ENCODE results near the gene ZNF780B.

ZNF780B gene

GRCh38 chr19:39995794-39996193 lies 60.2 kb downstream of the ZNF780B start:
- Histone ChIP-seq H3K9me3 (ENCODE audit: insufficient read depth, low read length) (peaks cover 17% of the 10 kb centered on the region; the same call in 1 of the 2 replicates), H3K4me3 (ENCODE audit: insufficient read length, low read depth) (peak overlapping the region; percentile 96), H3K36me3 (ENCODE audit: insufficient read depth, insufficient read length, low read length) (peaks cover 7% of the 10 kb centered on the region), H3K9ac (ENCODE audit: insufficient read length, low read depth) (no peak overlapping the region), H3K27me3 (ENCODE audit: insufficient read depth, insufficient read length) (no peaks in the 10 kb centered on the region), H3K4me1 (ENCODE audit: insufficient read depth, insufficient read length) (no peaks in the 10 kb centered on the region)
- no peak for DNase-seq (ENCODE audit: low read depth, low spot score)
- no peak for TF ChIP-seq ZNF274 (IDR thresholded peaks at IDR 0.05; ENCODE audit: low read depth, low read length)
- no peak for TF ChIP-seq SUZ12 (IDR thresholded peaks at IDR 0.05; ENCODE audit: extremely low read depth, insufficient read depth, insufficient read length)
- no peak for TF ChIP-seq YY1 (IDR thresholded peaks at IDR 0.05; ENCODE audit: insufficient read depth, insufficient read length)

DNA sequence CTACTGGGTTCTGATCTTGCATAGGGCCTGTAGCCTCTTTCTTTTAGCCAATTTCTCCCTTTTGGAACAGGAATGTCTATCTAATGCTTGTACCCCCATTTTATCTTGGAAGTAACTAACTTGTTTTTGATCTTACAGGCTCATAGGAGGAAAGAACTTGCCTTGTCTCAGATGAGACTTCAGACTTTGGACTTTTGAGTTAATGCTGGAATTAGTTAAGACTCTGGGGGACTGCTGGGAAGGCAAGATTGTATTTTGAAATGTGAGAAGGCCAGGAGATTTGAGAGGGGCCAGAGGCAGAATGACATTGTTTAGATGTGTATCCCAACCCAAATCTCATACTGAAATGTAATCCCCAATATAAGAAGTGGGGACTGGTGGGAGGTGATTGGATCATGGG lies 61.7 kb downstream of the ZNF780B start:
- Histone ChIP-seq H3K9me3 (ENCODE audit: insufficient read depth, low read length) (peaks cover 17% of the 10 kb centered on the region; the same call in 1 of the 2 replicates), H3K4me1 (ENCODE audit: insufficient read depth, insufficient read length) (no peaks in the 10 kb centered on the region), H3K9ac (ENCODE audit: insufficient read length, low read depth) (no peak overlapping the region), H3K27me3 (ENCODE audit: insufficient read depth, insufficient read length) (no peaks in the 10 kb centered on the region), H3K4me3 (ENCODE audit: insufficient read length, low read depth) (no peak overlapping the region), H3K36me3 (ENCODE audit: insufficient read depth, insufficient read length, low read length) (peaks cover 3% of the 10 kb centered on the region)
- TF ChIP-seq SUZ12 (IDR thresholded peaks at IDR 0.05; ENCODE audit: extremely low read depth, insufficient read depth, insufficient read length) = no peak
- TF ChIP-seq ZNF274 (IDR thresholded peaks at IDR 0.05; ENCODE audit: low read depth, low read length) = no peak
- no peak for TF ChIP-seq YY1 (IDR thresholded peaks at IDR 0.05; ENCODE audit: insufficient read depth, insufficient read length)
- no peak for DNase-seq (ENCODE audit: low read depth, low spot score)

DNA sequence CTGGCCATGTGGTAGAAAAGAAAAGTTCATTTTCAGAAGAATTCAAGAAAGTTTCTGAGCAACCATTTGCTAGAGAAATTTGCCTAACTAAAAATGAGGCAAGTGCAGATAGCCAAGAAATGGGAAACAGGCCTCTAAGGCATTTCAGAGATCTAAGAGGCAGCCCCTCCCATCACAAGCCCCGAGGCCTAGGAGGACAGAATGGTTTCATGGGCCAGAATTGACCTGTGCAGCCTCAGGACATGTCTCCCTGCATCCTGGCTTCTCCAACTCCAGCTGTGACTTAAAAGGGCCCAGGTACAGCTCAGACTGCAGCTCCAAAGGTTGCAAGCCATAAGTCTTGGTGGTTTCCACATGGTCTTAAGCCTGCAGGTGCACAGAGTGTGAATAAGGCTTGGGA lies 62.4 kb downstream of the ZNF780B start:
- H3K27me3 ChIP-seq (ENCODE audit: insufficient read depth, insufficient read length) = no peaks in the 10 kb centered on the region
- DNase-seq (ENCODE audit: low read depth, low spot score) = no peak
- H3K4me1 ChIP-seq (ENCODE audit: insufficient read depth, insufficient read length) = no peaks in the 10 kb centered on the region
- H3K9me3 ChIP-seq (ENCODE audit: insufficient read depth, low read length) = peaks cover 17% of the 10 kb centered on the region; the same call in 1 of the 2 replicates
- peaks cover 3% of the 10 kb centered on the region for H3K36me3 ChIP-seq (ENCODE audit: insufficient read depth, insufficient read length, low read length)
- TF ChIP-seq ZNF274 (IDR thresholded peaks at IDR 0.05; ENCODE audit: low read depth, low read length) (no peak), SUZ12 (IDR thresholded peaks at IDR 0.05; ENCODE audit: extremely low read depth, insufficient read depth, insufficient read length) (no peak), YY1 (IDR thresholded peaks at IDR 0.05; ENCODE audit: insufficient read depth, insufficient read length) (no peak)
- H3K4me3 ChIP-seq (ENCODE audit: insufficient read length, low read depth) = no peak overlapping the region
- no peak overlapping the region for H3K9ac ChIP-seq (ENCODE audit: insufficient read length, low read depth)

DNA sequence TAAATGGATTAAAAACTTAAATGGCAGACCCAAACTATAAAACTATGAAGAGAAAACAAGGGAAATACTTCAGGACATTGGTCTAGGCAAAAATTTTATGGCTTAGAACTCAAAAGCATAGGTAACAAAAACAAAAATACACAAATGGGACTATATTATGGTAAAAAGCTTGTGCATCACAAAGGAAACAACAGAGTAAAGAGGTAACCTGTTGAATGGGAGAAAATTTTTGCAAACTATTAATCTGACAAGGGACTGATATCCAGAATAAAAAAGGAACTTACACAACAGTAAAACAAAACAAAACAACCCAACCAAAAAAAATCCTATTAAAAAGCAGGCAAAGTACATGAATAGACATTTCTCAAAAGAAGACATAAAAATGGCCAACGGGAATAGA lies 68.4 kb downstream of the ZNF780B start:
- H3K4me3 ChIP-seq (ENCODE audit: insufficient read length, low read depth) = no peak overlapping the region
- H3K9ac ChIP-seq (ENCODE audit: insufficient read length, low read depth) = no peak overlapping the region
- H3K9me3 ChIP-seq (ENCODE audit: insufficient read depth, low read length) = peaks cover 37% of the 10 kb centered on the region
- H3K4me1 ChIP-seq (ENCODE audit: insufficient read depth, insufficient read length) = no peaks in the 10 kb centered on the region
- H3K36me3 ChIP-seq (ENCODE audit: insufficient read depth, insufficient read length, low read length) = peaks cover 12% of the 10 kb centered on the region
- TF ChIP-seq SUZ12 (IDR thresholded peaks at IDR 0.05; ENCODE audit: extremely low read depth, insufficient read depth, insufficient read length) = no peak
- TF ChIP-seq YY1 (IDR thresholded peaks at IDR 0.05; ENCODE audit: insufficient read depth, insufficient read length) = no peak
- no peak for TF ChIP-seq ZNF274 (IDR thresholded peaks at IDR 0.05; ENCODE audit: low read depth, low read length)
- no peak for DNase-seq (ENCODE audit: low read depth, low spot score)
- no peaks in the 10 kb centered on the region for H3K27me3 ChIP-seq (ENCODE audit: insufficient read depth, insufficient read length)

DNA sequence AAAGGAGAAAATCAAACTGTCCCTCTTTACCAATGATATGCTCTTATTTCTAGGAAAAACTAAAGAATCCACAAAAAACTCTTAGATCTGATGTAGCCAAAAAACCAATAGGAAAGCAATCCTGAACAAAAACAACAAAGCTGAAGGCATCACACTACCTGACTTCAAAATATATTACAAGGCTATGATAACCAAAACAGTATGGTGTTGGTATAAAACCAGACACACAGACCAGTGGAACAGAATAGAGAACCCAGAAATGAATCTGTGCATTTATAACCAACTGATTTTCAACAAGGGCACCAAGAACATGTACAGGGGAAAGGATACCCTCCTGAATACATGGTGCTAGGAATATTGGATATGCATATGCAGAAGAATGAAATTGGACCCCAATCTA lies 68.9 kb downstream of the ZNF780B start:
- TF ChIP-seq SUZ12 (IDR thresholded peaks at IDR 0.05; ENCODE audit: extremely low read depth, insufficient read depth, insufficient read length) = no peak
- no peak for TF ChIP-seq YY1 (IDR thresholded peaks at IDR 0.05; ENCODE audit: insufficient read depth, insufficient read length)
- TF ChIP-seq ZNF274 (IDR thresholded peaks at IDR 0.05; ENCODE audit: low read depth, low read length) = no peak
- Histone ChIP-seq H3K4me3 (ENCODE audit: insufficient read length, low read depth) (no peak overlapping the region), H3K4me1 (ENCODE audit: insufficient read depth, insufficient read length) (no peaks in the 10 kb centered on the region), H3K9ac (ENCODE audit: insufficient read length, low read depth) (no peak overlapping the region), H3K36me3 (ENCODE audit: insufficient read depth, insufficient read length, low read length) (peaks cover 15% of the 10 kb centered on the region), H3K9me3 (ENCODE audit: insufficient read depth, low read length) (peaks cover 37% of the 10 kb centered on the region), H3K27me3 (ENCODE audit: insufficient read depth, insufficient read length) (no peaks in the 10 kb centered on the region)
- DNase-seq (ENCODE audit: low read depth, low spot score) = no peak

DNA sequence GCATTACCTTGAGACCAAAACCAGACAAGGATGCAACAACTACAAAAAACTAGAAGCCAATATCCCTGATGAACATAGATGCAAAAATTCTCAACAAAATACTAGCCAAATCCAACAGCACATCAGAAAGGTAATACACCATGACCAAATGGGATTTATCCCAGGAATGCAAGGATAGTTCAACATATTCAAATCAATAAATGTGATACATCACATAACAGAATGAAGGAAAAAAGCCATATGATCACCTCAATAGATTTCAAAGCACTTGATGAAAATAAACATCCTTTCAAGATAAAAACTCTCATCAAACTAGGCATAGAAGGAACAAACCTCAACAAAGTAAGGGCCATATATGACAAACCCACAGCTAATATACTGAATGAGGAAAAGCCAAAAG lies 69.4 kb downstream of the ZNF780B start:
- Histone ChIP-seq H3K27me3 (ENCODE audit: insufficient read depth, insufficient read length) (no peaks in the 10 kb centered on the region), H3K4me1 (ENCODE audit: insufficient read depth, insufficient read length) (no peaks in the 10 kb centered on the region), H3K36me3 (ENCODE audit: insufficient read depth, insufficient read length, low read length) (peaks cover 18% of the 10 kb centered on the region), H3K9ac (ENCODE audit: insufficient read length, low read depth) (no peak overlapping the region), H3K4me3 (ENCODE audit: insufficient read length, low read depth) (no peak overlapping the region), H3K9me3 (ENCODE audit: insufficient read depth, low read length) (peaks cover 37% of the 10 kb centered on the region)
- no peak for DNase-seq (ENCODE audit: low read depth, low spot score)
- no peak for TF ChIP-seq SUZ12 (IDR thresholded peaks at IDR 0.05; ENCODE audit: extremely low read depth, insufficient read depth, insufficient read length)
- no peak for TF ChIP-seq ZNF274 (IDR thresholded peaks at IDR 0.05; ENCODE audit: low read depth, low read length)
- no peak for TF ChIP-seq YY1 (IDR thresholded peaks at IDR 0.05; ENCODE audit: insufficient read depth, insufficient read length)

DNA sequence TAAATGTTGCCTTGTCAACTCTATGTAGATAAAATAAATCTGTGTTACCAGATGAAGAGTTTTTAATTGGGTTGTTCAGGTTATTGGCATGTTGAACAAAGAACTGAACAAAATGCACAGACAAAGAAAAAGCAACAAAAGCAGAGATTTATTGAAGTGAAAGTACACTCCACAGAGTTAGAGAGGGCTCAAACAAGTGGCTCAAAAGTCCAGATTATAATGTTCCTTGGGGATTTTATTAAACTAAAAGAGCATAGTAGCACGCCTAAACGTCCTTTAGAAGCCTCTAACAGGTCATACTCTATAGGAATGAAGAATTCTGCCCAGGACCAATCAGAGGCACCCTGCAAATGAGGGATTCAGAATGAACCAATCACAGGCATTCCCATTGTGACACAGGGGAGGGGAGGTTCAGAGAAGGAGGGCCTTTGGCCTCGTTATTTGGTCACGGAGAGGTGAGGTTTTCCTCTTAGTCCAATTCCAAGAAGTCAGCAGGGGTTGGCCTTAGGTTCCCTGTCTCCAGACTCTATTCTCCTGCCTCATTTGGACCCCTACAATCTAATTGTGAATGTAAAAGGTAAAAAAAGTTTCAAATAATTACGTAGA lies 72.2 kb downstream of the ZNF780B start:
- H3K9ac ChIP-seq (ENCODE audit: insufficient read length, low read depth) = no peak overlapping the region
- no peaks in the 10 kb centered on the region for H3K4me1 ChIP-seq (ENCODE audit: insufficient read depth, insufficient read length)
- peaks cover 37% of the 10 kb centered on the region for H3K9me3 ChIP-seq (ENCODE audit: insufficient read depth, low read length)
- H3K4me3 ChIP-seq (ENCODE audit: insufficient read length, low read depth) = no peak overlapping the region
- H3K27me3 ChIP-seq (ENCODE audit: insufficient read depth, insufficient read length) = no peaks in the 10 kb centered on the region
- DNase-seq (ENCODE audit: low read depth, low spot score) = no peak
- peaks cover 47% of the 10 kb centered on the region for H3K36me3 ChIP-seq (ENCODE audit: insufficient read depth, insufficient read length, low read length)
- TF ChIP-seq ZNF274 (IDR thresholded peaks at IDR 0.05; ENCODE audit: low read depth, low read length) (no peak), SUZ12 (IDR thresholded peaks at IDR 0.05; ENCODE audit: extremely low read depth, insufficient read depth, insufficient read length) (no peak), YY1 (IDR thresholded peaks at IDR 0.05; ENCODE audit: insufficient read depth, insufficient read length) (no peak)
